GM23338 (cell line): Measurements from ENCODE around the gene FRY. TPM values are rescaled to one million over a fixed set of nuclear protein-coding genes. Genes with fewer than 3 reads are reported as not detected.

ENCODE experiments used
- ATAC-seq: fragments of 200-7000 bp; cut with Tn5 transposase; 3 replicates; pipeline ENCODE4 v1.9.1; 2020
- DNase-seq: peaks from one replicate; pipeline ENCODE4 v3.0.0-alpha.2; 2015; ENCODE audit warnings: low spot score
- H2AFZ ChIP-seq: fragments of 200-600 bp; sonication (generic); 2 replicates; pipeline ENCODE4 v1.8.0; 2016; ENCODE audit warnings: antibody characterized with exemption, mild to moderate bottlenecking, moderate library complexity
- H3F3A ChIP-seq: fragments of 200-600 bp; sonication (generic); replicated peaks from 2 replicates; pipeline ENCODE4 v1.8.0; 2017; ENCODE audit warnings: antibody characterized with exemption, mixed run types, low read depth
- H3K27ac ChIP-seq: fragments of 200-600 bp; sonication (generic); 2 replicates; pipeline ENCODE4 v1.6.1; 2016; ENCODE audit warnings: low read depth
- H3K27me3 ChIP-seq: fragments of 200-600 bp; sonication (generic); 2 replicates; pipeline ENCODE4 v1.8.0; 2016; ENCODE audit warnings: mild to moderate bottlenecking, mixed run types, moderate library complexity; ENCODE audit not compliant: insufficient read depth
- H3K36me3 ChIP-seq: fragments of 200-600 bp; sonication (generic); 2 replicates; pipeline ENCODE4 v1.8.0; 2016; ENCODE audit warnings: mild to moderate bottlenecking; ENCODE audit not compliant: insufficient read depth
- H3K4me1 ChIP-seq: fragments of 200-600 bp; sonication (generic); 2 replicates; pipeline ENCODE4 v1.8.0; 2016; ENCODE audit warnings: mild to moderate bottlenecking, moderate library complexity; ENCODE audit not compliant: insufficient read depth
- H3K4me2 ChIP-seq: fragments of 200-600 bp; sonication (generic); 2 replicates; pipeline ENCODE4 v1.7.1; 2017; ENCODE audit warnings: mixed run types
- H3K4me3 ChIP-seq: fragments of 200-600 bp; sonication (generic); 2 replicates; pipeline ENCODE4 v1.6.1; 2016; ENCODE audit warnings: mixed run types
- H3K79me2 ChIP-seq: fragments of 200-600 bp; sonication (generic); replicated peaks from 2 replicates; pipeline ENCODE4 v1.8.0; 2017; ENCODE audit warnings: mild to moderate bottlenecking; ENCODE audit not compliant: insufficient read depth
- H3K9me2 ChIP-seq: fragments of 200-600 bp; sonication (generic); 2 replicates; pipeline ENCODE4 v1.8.0; 2017; ENCODE audit not compliant: insufficient read depth
- H4K20me1 ChIP-seq: fragments of 200-600 bp; sonication (generic); replicated peaks from 2 replicates; pipeline ENCODE4 v1.8.0; 2017; ENCODE audit warnings: mild to moderate bottlenecking; ENCODE audit not compliant: insufficient read depth
- H3K27ac Mint-ChIP-seq: 2 replicates; pipeline ENCODE4 v1.8.0; 2020; ENCODE audit warnings: inconsistent platforms, mild to moderate bottlenecking, moderate library complexity, mixed read lengths
- H3K27me3 Mint-ChIP-seq: 3 replicates; pipeline ENCODE4 v1.8.0; 2022; ENCODE audit warnings: low read depth, mild to moderate bottlenecking, moderate library complexity, mixed read lengths, inconsistent platforms; ENCODE audit not compliant: insufficient read depth, poor library complexity
- H3K36me3 Mint-ChIP-seq: 3 replicates; pipeline ENCODE4 v1.8.0; 2021; ENCODE audit warnings: low read depth, mild to moderate bottlenecking, inconsistent platforms, moderate library complexity, mixed read lengths
- H3K4me1 Mint-ChIP-seq: 3 replicates; pipeline ENCODE4 v1.8.0; 2020; ENCODE audit warnings: mild to moderate bottlenecking, inconsistent platforms, mixed read lengths
- H3K4me3 Mint-ChIP-seq: 3 replicates; pipeline ENCODE4 v1.8.0; 2021; ENCODE audit warnings: moderate library complexity, mild to moderate bottlenecking, inconsistent platforms, mixed read lengths
- H3K9me3 Mint-ChIP-seq: 3 replicates; pipeline ENCODE4 v1.8.0; 2020; ENCODE audit warnings: moderate library complexity, mild to moderate bottlenecking, inconsistent platforms, mixed read lengths
- CREB1 ChIP-seq: fragments of 250-450 bp; sonication (Bioruptor Pico); IDR thresholded peaks from 2 replicates; pipeline ENCODE4 v1.5.0; 2020; ENCODE audit warnings: low read depth, mild to moderate bottlenecking, moderate library complexity
- EZH2 ChIP-seq: fragments of 200-600 bp; sonication (generic); IDR thresholded peaks from one replicate; pipeline ENCODE4 v1.8.0; 2017; ENCODE audit warnings: antibody characterized with exemption, mild to moderate bottlenecking, low read depth; ENCODE audit not compliant: unreplicated experiment
- JUNB ChIP-seq: IDR thresholded peaks from one replicate; pipeline ENCODE4 v1.6.1; 2016; ENCODE audit warnings: antibody characterized with exemption; ENCODE audit not compliant: unreplicated experiment
- NANOG ChIP-seq: IDR thresholded peaks from 2 replicates; pipeline ENCODE4 v1.6.1; 2016; ENCODE audit warnings: antibody characterized with exemption, borderline replicate concordance
- STAT1 ChIP-seq: IDR thresholded peaks from one replicate; pipeline ENCODE4 v1.6.1; 2016; ENCODE audit warnings: antibody characterized with exemption; ENCODE audit not compliant: unreplicated experiment
- ZNF114 ChIP-seq: fragments of 250-450 bp; sonication (Bioruptor Pico); IDR thresholded peaks from 2 replicates; pipeline ENCODE4 v1.5.0; 2020; ENCODE audit warnings: mild to moderate bottlenecking, moderate library complexity
- ZNF331 ChIP-seq: fragments of 250-450 bp; sonication (Bioruptor Pico); IDR thresholded peaks from 2 replicates; pipeline ENCODE4 v1.5.0; 2020; ENCODE audit warnings: low read depth, mild to moderate bottlenecking, moderate library complexity
- polyA plus RNA-seq: library from polyadenylated mRNA; unstranded; fragments of >200 nt; fragmentation: Nextera tagmentation; extraction: Ambion mirVana; gene quantifications from 2 replicates; pipeline ENCODE4 v1.2.1, GENCODE V29; 2016
- total RNA-seq: library from RNA; depleted of rRNA; stranded (reverse); fragments of >200 nt; shearing (Covaris generic); gene quantifications from 2 replicates; pipeline ENCODE4 v1.2.3, GENCODE V29; 2014
- TF ChIP-seq, protein P1 (sequence below): fragments of 250-450 bp; sonication (Bioruptor Pico); IDR thresholded peaks from 2 replicates; pipeline ENCODE4 v1.5.0; 2020; ENCODE audit warnings: mild to moderate bottlenecking, moderate library complexity
- TF ChIP-seq, protein P2 (sequence below), 2 experiments: fragments of 200-600 bp in 1 of 2; sonication (generic) in 1 of 2; conservative IDR thresholded peaks; 2 replicates each; pipeline versions ENCODE4 v1.5.1 to v1.6.1; 2016 to 2017; ENCODE audit warnings: antibody characterized with exemption in 2 of 2, low read depth in 2 of 2, mild to moderate bottlenecking in 2 of 2, moderate library complexity in 1 of 2
- TF ChIP-seq, protein P3 (sequence below): IDR thresholded peaks from one replicate; pipeline ENCODE4 v1.6.1; 2018; ENCODE audit warnings: antibody characterized with exemption; ENCODE audit not compliant: unreplicated experiment

Gene FRY
- total and polyA plus RNA-seq, 2 experiments from 2014 or later: 2.4 to 10.1 TPM

DNA sequence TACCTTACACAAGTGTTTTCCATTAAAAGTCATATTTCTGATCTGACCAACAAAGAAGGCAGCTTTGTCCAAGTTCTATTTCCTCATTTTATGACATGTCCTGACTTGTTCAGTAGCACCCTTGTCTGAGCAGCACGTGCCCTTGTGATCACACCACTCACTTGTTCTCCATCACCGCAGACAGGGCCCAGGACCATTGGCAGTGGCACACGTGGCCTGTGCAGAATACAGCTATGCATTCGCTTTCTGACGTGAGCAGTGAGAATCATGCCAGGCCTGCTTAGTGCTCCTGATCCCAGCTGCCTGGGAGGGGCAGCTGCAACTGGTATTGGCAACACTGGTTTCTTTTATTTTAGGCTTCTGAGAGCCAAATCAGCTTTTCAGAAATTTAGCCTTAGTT lies 134.2 kb downstream of the FRY start:
- ATAC-seq (no peak), DNase-seq (no peak)
- Histone ChIP-seq H3K4me3 (no peak overlapping the region), H3K36me3 (no peaks in the 10 kb centered on the region), H3K27me3 (no peaks in the 10 kb centered on the region), H3K4me2 (no peak overlapping the region), H3K4me1 (no peaks in the 10 kb centered on the region), H4K20me1 (no peaks in the 10 kb centered on the region), H3K27ac (no peak overlapping the region), H3K9me2 (peaks cover 7% of the 10 kb centered on the region; the same call in 1 of the 2 replicates), H2AFZ (no peak overlapping the region), H3K79me2 (no peaks in the 10 kb centered on the region), H3F3A (no peaks in the 10 kb centered on the region)
- Mint-ChIP-seq H3K4me1 (no peaks in the 10 kb centered on the region), H3K27me3 (peaks cover 3% of the 10 kb centered on the region), H3K36me3 (no peaks in the 10 kb centered on the region), H3K27ac (0 out of 2 replicates have a peak overlapping the region, but pooled peaks have one; percentile 19), H3K9me3 (no peaks in the 10 kb centered on the region), H3K4me3 (no peak overlapping the region)
- TF ChIP-seq CREB1 (CRISPR knock-in tag) (no peak), JUNB (no peak)

DNA sequence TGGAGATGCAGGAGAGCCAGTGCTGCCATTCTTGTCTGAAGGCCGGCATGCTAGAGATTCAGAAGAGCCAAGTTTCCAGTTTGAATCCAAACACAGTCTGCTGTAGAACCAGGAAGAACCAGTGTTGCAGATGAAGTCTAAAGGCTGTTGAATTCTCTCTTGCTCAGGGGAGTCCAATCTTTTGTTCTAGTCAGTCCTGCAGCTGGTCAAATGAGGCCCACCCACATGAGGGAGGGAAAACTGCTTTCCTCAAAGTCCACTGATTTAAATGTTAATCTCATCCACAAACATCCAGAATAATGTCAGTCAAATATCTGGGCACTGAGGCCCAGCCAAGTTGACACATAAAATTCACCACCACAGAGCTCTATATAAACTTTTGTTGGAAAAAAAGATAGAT lies 136.6 kb downstream of the FRY start:
- H3K36me3 Mint-ChIP-seq: no peaks in the 10 kb centered on the region

More for the DNA sequence above, 136.6 kb downstream of the FRY start:
- Histone ChIP-seq H3K79me2 (no peaks in the 10 kb centered on the region), H3K36me3 (no peaks in the 10 kb centered on the region), H3K4me3 (no peak overlapping the region), H3K27ac (no peak overlapping the region), H2AFZ (no peak overlapping the region), H3K27me3 (no peaks in the 10 kb centered on the region), H3K4me1 (no peaks in the 10 kb centered on the region), H3F3A (no peaks in the 10 kb centered on the region), H3K4me2 (no peak overlapping the region), H3K9me2 (peaks cover 7% of the 10 kb centered on the region; the same call in 1 of the 2 replicates), H4K20me1 (no peaks in the 10 kb centered on the region)
- Mint-ChIP-seq H3K27ac (no peak overlapping the region), H3K27me3 (peaks cover 3% of the 10 kb centered on the region), H3K4me3 (no peak overlapping the region), H3K9me3 (no peaks in the 10 kb centered on the region), H3K4me1 (no peaks in the 10 kb centered on the region)
- TF ChIP-seq NANOG (no peak), EZH2 (no peak), STAT1 (no peak), ZNF331 (CRISPR knock-in tag) (no peak), CREB1 (CRISPR knock-in tag) (no peak), ZNF114 (CRISPR knock-in tag) (no peak), JUNB (no peak)
- TF ChIP-seq, protein P1, sequence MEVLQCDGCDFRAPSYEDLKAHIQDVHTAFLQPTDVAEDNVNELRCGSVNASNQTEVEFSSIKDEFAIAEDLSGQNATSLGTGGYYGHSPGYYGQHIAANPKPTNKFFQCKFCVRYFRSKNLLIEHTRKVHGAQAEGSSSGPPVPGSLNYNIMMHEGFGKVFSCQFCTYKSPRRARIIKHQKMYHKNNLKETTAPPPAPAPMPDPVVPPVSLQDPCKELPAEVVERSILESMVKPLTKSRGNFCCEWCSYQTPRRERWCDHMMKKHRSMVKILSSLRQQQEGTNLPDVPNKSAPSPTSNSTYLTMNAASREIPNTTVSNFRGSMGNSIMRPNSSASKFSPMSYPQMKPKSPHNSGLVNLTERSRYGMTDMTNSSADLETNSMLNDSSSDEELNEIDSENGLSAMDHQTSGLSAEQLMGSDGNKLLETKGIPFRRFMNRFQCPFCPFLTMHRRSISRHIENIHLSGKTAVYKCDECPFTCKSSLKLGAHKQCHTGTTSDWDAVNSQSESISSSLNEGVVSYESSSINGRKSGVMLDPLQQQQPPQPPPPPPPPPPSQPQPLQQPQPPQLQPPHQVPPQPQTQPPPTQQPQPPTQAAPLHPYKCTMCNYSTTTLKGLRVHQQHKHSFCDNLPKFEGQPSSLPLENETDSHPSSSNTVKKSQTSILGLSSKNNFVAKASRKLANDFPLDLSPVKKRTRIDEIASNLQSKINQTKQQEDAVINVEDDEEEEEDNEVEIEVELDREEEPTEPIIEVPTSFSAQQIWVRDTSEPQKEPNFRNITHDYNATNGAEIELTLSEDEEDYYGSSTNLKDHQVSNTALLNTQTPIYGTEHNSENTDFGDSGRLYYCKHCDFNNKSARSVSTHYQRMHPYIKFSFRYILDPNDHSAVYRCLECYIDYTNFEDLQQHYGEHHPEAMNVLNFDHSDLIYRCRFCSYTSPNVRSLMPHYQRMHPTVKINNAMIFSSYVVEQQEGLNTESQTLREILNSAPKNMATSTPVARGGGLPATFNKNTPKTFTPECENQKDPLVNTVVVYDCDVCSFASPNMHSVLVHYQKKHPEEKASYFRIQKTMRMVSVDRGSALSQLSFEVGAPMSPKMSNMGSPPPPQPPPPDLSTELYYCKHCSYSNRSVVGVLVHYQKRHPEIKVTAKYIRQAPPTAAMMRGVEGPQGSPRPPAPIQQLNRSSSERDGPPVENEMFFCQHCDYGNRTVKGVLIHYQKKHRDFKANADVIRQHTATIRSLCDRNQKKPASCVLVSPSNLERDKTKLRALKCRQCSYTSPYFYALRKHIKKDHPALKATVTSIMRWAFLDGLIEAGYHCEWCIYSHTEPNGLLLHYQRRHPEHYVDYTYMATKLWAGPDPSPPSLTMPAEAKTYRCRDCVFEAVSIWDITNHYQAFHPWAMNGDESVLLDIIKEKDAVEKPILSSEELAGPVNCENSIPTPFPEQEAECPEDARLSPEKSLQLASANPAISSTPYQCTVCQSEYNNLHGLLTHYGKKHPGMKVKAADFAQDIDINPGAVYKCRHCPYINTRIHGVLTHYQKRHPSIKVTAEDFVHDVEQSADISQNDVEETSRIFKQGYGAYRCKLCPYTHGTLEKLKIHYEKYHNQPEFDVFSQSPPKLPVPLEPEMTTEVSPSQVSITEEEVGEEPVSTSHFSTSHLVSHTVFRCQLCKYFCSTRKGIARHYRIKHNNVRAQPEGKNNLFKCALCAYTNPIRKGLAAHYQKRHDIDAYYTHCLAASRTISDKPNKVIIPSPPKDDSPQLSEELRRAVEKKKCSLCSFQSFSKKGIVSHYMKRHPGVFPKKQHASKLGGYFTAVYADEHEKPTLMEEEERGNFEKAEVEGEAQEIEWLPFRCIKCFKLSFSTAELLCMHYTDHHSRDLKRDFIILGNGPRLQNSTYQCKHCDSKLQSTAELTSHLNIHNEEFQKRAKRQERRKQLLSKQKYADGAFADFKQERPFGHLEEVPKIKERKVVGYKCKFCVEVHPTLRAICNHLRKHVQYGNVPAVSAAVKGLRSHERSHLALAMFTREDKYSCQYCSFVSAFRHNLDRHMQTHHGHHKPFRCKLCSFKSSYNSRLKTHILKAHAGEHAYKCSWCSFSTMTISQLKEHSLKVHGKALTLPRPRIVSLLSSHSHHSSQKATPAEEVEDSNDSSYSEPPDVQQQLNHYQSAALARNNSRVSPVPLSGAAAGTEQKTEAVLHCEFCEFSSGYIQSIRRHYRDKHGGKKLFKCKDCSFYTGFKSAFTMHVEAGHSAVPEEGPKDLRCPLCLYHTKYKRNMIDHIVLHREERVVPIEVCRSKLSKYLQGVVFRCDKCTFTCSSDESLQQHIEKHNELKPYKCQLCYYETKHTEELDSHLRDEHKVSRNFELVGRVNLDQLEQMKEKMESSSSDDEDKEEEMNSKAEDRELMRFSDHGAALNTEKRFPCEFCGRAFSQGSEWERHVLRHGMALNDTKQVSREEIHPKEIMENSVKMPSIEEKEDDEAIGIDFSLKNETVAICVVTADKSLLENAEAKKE (CRISPR knock-in tag): no peak
- TF ChIP-seq, protein P2, sequence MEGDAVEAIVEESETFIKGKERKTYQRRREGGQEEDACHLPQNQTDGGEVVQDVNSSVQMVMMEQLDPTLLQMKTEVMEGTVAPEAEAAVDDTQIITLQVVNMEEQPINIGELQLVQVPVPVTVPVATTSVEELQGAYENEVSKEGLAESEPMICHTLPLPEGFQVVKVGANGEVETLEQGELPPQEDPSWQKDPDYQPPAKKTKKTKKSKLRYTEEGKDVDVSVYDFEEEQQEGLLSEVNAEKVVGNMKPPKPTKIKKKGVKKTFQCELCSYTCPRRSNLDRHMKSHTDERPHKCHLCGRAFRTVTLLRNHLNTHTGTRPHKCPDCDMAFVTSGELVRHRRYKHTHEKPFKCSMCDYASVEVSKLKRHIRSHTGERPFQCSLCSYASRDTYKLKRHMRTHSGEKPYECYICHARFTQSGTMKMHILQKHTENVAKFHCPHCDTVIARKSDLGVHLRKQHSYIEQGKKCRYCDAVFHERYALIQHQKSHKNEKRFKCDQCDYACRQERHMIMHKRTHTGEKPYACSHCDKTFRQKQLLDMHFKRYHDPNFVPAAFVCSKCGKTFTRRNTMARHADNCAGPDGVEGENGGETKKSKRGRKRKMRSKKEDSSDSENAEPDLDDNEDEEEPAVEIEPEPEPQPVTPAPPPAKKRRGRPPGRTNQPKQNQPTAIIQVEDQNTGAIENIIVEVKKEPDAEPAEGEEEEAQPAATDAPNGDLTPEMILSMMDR (conservative IDR thresholded peaks at IDR 0.05; ENCODE audit: low read depth in 2 of 2): no peak
- TF ChIP-seq, protein P3, sequence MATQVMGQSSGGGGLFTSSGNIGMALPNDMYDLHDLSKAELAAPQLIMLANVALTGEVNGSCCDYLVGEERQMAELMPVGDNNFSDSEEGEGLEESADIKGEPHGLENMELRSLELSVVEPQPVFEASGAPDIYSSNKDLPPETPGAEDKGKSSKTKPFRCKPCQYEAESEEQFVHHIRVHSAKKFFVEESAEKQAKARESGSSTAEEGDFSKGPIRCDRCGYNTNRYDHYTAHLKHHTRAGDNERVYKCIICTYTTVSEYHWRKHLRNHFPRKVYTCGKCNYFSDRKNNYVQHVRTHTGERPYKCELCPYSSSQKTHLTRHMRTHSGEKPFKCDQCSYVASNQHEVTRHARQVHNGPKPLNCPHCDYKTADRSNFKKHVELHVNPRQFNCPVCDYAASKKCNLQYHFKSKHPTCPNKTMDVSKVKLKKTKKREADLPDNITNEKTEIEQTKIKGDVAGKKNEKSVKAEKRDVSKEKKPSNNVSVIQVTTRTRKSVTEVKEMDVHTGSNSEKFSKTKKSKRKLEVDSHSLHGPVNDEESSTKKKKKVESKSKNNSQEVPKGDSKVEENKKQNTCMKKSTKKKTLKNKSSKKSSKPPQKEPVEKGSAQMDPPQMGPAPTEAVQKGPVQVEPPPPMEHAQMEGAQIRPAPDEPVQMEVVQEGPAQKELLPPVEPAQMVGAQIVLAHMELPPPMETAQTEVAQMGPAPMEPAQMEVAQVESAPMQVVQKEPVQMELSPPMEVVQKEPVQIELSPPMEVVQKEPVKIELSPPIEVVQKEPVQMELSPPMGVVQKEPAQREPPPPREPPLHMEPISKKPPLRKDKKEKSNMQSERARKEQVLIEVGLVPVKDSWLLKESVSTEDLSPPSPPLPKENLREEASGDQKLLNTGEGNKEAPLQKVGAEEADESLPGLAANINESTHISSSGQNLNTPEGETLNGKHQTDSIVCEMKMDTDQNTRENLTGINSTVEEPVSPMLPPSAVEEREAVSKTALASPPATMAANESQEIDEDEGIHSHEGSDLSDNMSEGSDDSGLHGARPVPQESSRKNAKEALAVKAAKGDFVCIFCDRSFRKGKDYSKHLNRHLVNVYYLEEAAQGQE: no peak
- DNase-seq (no peak), ATAC-seq (no peak)
